ENCODE results near the gene OBP2A. TPM values are rescaled to one million over a fixed set of nuclear protein-coding genes. Genes with fewer than 3 reads are reported as not detected.

OBP2A gene
- total RNA-seq, 1 experiment from 2014 or later: not detected

DNA sequence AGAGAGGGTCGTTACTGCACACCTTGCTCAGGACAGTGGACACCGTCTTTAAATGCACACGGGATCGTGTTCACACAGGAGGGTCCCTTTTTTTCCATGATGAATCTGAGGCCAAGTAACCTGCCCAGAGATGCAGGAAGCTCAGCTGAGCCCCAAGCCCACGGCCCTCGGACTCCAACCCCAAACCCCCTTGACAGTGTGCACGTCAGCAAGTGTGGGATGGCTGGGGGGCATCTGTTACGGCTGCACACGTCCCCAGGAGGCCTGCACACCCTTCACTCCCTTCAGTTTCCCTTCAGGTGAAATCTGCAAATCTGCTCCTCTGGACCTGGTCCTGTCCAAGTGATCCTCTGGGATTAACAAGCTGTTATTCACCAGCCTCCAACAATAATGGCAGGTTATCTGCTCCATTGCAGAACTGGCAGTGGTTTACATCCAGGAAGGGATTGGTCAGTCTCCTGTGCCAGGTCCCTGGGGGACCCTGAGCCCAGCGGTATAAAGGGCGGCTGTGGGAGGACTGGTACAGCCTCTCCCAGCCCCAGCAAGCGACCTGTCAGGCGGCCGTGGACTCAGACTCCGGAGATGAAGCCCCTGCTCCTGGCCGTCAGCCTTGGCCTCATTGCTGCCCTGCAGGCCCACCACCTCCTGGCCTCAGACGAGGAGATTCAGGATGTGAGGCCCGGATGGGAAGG lies 24.9 kb upstream of the OBP2A start, which contains the start of gene LCN1:
LCN1 (plus strand) TSS at position 525 of the 692 bp plus-strand sequence; CDS start at position 583, 58 bp downstream.
- H4K8ac ChIP-seq (replicated peaks; ENCODE audit: insufficient read length, low read depth, low read length): no peak within 1 kb of the TSS
- WGBS (ENCODE audit: extremely low coverage, insufficient read length, low lambda C conversion rate): no CpG with 5 or more reads among the region's 18 CpGs
- no peak within 1 kb of the TSS for H4K91ac ChIP-seq (ENCODE audit: insufficient read length, low read depth, low read length)
- no peaks in the 10 kb centered on the region for H3K27me3 ChIP-seq (ENCODE audit: insufficient read depth, low read length)
- no peaks in the 10 kb centered on the region for H4K20me1 ChIP-seq (ENCODE audit: control insufficient read depth, insufficient read depth, insufficient read length)
- no peak within 1 kb of the TSS for H4K5ac ChIP-seq (ENCODE audit: insufficient read length, low read depth, low read length)
- no peak within 1 kb of the TSS for H2BK5ac ChIP-seq (ENCODE audit: insufficient read length, low read length)
- no peaks in the 10 kb centered on the region for H3K79me2 ChIP-seq (ENCODE audit: insufficient read depth, low read length)
- Mint-ChIP-seq H3K4me3 (no peak within 1 kb of the TSS), H3K36me3 (ENCODE audit: insufficient read depth in 1 of 3, low read depth in 3 of 3) (no peaks in the 10 kb centered on the region), H3K4me1 (peaks cover 2 to 5% of the 10 kb centered on the region in 2 experiments; a peak in 1 of 4 replicates), H3K27ac (peak within 1 kb of the TSS in 1 of 3 experiments; percentile 83; a peak in 1 of 7 replicates), H3K9me3 (peaks cover 0 to 5% of the 10 kb centered on the region in 2 experiments; a peak in 2 of 5 replicates), H3K27me3 (ENCODE audit: low read depth) (peaks cover 2% of the 10 kb centered on the region; the same call in 1 of the 2 replicates)
- H2BK120ac ChIP-seq (ENCODE audit: low read depth, low read length, poor library complexity, severe bottlenecking): no peak within 1 kb of the TSS
- no peak within 1 kb of the TSS for H3K9ac ChIP-seq (ENCODE audit: extremely low read depth, insufficient read length, low read length)
- TF ChIP-seq, protein P1, sequence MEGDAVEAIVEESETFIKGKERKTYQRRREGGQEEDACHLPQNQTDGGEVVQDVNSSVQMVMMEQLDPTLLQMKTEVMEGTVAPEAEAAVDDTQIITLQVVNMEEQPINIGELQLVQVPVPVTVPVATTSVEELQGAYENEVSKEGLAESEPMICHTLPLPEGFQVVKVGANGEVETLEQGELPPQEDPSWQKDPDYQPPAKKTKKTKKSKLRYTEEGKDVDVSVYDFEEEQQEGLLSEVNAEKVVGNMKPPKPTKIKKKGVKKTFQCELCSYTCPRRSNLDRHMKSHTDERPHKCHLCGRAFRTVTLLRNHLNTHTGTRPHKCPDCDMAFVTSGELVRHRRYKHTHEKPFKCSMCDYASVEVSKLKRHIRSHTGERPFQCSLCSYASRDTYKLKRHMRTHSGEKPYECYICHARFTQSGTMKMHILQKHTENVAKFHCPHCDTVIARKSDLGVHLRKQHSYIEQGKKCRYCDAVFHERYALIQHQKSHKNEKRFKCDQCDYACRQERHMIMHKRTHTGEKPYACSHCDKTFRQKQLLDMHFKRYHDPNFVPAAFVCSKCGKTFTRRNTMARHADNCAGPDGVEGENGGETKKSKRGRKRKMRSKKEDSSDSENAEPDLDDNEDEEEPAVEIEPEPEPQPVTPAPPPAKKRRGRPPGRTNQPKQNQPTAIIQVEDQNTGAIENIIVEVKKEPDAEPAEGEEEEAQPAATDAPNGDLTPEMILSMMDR (conservative IDR thresholded peaks at IDR 0.05): no peak
- H3K18ac ChIP-seq (ENCODE audit: insufficient read length, low read depth, low read length): no peak within 1 kb of the TSS
- no peak within 1 kb of the TSS for H3K4ac ChIP-seq (ENCODE audit: low read depth, low read length)
- H3K27ac ChIP-seq (ENCODE audit: insufficient read length, low read depth, low read length): no peak within 1 kb of the TSS
- no peak for DNase-seq
- no peak within 1 kb of the TSS for H2AFZ ChIP-seq (ENCODE audit: low read length)
- no peaks in the 10 kb centered on the region; the same call in 1 of the 2 replicates for H3K4me1 ChIP-seq (ENCODE audit: insufficient read depth, low read length)
- H3K4me2 ChIP-seq (ENCODE audit: insufficient read depth, insufficient read length, low read length): no peak within 1 kb of the TSS
- no peaks in the 10 kb centered on the region for H3K23me2 ChIP-seq (ENCODE audit: insufficient read length, low read depth, low read length, poor library complexity, severe bottlenecking)
- no peak within 1 kb of the TSS for H3T11ph ChIP-seq (ENCODE audit: low read length)
- H3K79me1 ChIP-seq (ENCODE audit: insufficient read depth, low read depth, low read length, poor library complexity, severe bottlenecking): no peaks in the 10 kb centered on the region
- no peak within 1 kb of the TSS for H2AK5ac ChIP-seq (ENCODE audit: insufficient read length, low read length)
- H3K14ac ChIP-seq (ENCODE audit: insufficient read depth, low read length): no peak within 1 kb of the TSS; the same call in 1 of the 2 replicates
- no peak within 1 kb of the TSS for H2BK12ac ChIP-seq (ENCODE audit: insufficient read length, low read depth, low read length)
- H2BK15ac ChIP-seq (ENCODE audit: low read depth, low read length): no peak within 1 kb of the TSS
- no peaks in the 10 kb centered on the region for H3K9me3 ChIP-seq (ENCODE audit: control insufficient read depth, low read depth, low read length)
- H2BK20ac ChIP-seq (ENCODE audit: low read depth, low read length, poor library complexity, severe bottlenecking): no peak within 1 kb of the TSS
- no peak within 1 kb of the TSS for H3K23ac ChIP-seq (ENCODE audit: insufficient read length, low read depth, low read length)
- no peak within 1 kb of the TSS for H3K56ac ChIP-seq (ENCODE audit: insufficient read length, low read depth, low read length)
